ENCODE results near the gene ZMYND19.

Gene ZMYND19

DNA sequence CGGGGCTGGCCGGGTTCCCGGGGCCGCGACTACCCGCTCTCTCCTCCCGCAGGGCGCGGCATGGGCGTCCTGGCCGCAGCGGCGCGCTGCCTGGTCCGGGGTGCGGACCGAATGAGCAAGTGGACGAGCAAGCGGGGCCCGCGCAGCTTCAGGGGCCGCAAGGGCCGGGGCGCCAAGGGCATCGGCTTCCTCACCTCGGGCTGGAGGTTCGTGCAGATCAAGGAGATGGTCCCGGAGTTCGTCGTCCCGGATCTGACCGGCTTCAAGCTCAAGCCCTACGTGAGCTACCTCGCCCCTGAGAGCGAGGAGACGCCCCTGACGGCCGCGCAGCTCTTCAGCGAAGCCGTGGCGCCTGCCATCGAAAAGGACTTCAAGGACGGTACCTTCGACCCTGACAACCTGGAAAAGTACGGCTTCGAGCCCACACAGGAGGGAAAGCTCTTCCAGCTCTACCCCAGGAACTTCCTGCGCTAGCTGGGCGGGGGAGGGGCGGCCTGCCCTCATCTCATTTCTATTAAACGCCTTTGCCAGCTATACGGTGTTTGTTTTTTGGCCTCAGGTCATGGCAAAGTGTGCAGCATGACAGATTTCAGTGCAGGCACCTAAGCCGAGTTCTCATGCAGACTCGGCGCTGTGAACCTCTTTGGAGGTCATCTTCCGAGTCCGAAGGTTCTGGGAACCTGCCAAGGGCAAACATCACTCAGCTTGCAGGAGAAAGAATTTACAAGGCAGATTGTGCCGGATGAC lies 38.1 kb downstream of the ZMYND19 start (continued):
- TF ChIP-seq, protein P1, sequence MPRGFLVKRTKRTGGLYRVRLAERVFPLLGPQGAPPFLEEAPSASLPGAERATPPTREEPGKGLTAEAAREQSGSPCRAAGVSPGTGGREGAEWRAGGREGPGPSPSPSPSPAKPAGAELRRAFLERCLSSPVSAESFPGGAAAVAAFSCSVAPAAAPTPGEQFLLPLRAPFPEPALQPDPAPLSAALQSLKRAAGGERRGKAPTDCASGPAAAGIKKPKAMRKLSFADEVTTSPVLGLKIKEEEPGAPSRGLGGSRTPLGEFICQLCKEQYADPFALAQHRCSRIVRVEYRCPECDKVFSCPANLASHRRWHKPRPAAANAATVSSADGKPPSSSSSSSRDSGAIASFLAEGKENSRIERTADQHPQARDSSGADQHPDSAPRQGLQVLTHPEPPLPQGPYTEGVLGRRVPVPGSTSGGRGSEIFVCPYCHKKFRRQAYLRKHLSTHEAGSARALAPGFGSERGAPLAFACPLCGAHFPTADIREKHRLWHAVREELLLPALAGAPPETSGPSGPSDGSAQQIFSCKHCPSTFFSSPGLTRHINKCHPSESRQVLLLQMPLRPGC (tag by site-specific recombination; IDR thresholded peaks at IDR 0.05) = no peak
- TF ChIP-seq ZBTB7A (tag by site-specific recombination; IDR thresholded peaks at IDR 0.05; ENCODE audit: low read depth) (no peak; the same call in 1 of the 2 replicates), WT1 (tag by site-specific recombination; IDR thresholded peaks at IDR 0.05) (0 out of 2 replicates have a peak, but pooled peaks have one; percentile 21), ZBTB17 (tag by site-specific recombination; IDR thresholded peaks at IDR 0.05) (peak; percentile 52), ZNF626 (tag by site-specific recombination; IDR thresholded peaks at IDR 0.05) (no peak), ZNF629 (tag by site-specific recombination; IDR thresholded peaks at IDR 0.05) (no peak), SP2 (tag by site-specific recombination; IDR thresholded peaks at IDR 0.05) (no peak), ZNF660 (tag by site-specific recombination; IDR thresholded peaks at IDR 0.05) (no peak), ZNF76 (tag by site-specific recombination; IDR thresholded peaks at IDR 0.05; ENCODE audit: borderline replicate concordance, low read depth) (0 out of 2 replicates have a peak, but pooled peaks have one; percentile 17), ZIC2 (tag by site-specific recombination; IDR thresholded peaks at IDR 0.05) (no peak), ZBTB48 (tag by site-specific recombination; IDR thresholded peaks at IDR 0.05) (no peak), ZNF132 (tag by site-specific recombination; IDR thresholded peaks at IDR 0.05; ENCODE audit: borderline replicate concordance) (no peak), ZNF521 (tag by site-specific recombination; IDR thresholded peaks at IDR 0.05) (no peak), ZNF670 (tag by site-specific recombination; IDR thresholded peaks at IDR 0.05; ENCODE audit: low read depth) (no peak), GLI2 (tag by site-specific recombination; IDR thresholded peaks at IDR 0.05; ENCODE audit: borderline replicate concordance, low read depth) (no peak), SP7 (tag by site-specific recombination; IDR thresholded peaks at IDR 0.05) (no peak), ZNF571 (tag by site-specific recombination; IDR thresholded peaks at IDR 0.05) (no peak), ZNF473 (tag by site-specific recombination; IDR thresholded peaks at IDR 0.05) (no peak), ZNF529 (tag by site-specific recombination; IDR thresholded peaks at IDR 0.05; ENCODE audit: insufficient replicate concordance) (no peak), ZNF169 (tag by site-specific recombination; IDR thresholded peaks at IDR 0.05) (no peak), OSR2 (tag by site-specific recombination; IDR thresholded peaks at IDR 0.05) (no peak), GLIS2 (tag by site-specific recombination; IDR thresholded peaks at IDR 0.05) (peak; percentile 20), ZNF747 (tag by site-specific recombination; IDR thresholded peaks at IDR 0.05) (no peak), ZNF341 (tag by site-specific recombination; IDR thresholded peaks at IDR 0.05; ENCODE audit: low read depth) (peak; percentile 38; the same call in 1 of the 2 replicates), IKZF3 (tag by site-specific recombination; IDR thresholded peaks at IDR 0.05) (no peak), ZNF558 (tag by site-specific recombination; IDR thresholded peaks at IDR 0.05) (no peak), ZNF561 (tag by site-specific recombination; IDR thresholded peaks at IDR 0.05; ENCODE audit: borderline replicate concordance) (no peak), ZSCAN16 (tag by site-specific recombination; IDR thresholded peaks at IDR 0.05) (no peak), ZNF585B (tag by site-specific recombination; IDR thresholded peaks at IDR 0.05) (no peak), ZNF146 (tag by site-specific recombination; IDR thresholded peaks at IDR 0.05) (no peak), ZNF776 (tag by site-specific recombination; IDR thresholded peaks at IDR 0.05; ENCODE audit: borderline replicate concordance) (no peak)
- TF ChIP-seq, protein P2, sequence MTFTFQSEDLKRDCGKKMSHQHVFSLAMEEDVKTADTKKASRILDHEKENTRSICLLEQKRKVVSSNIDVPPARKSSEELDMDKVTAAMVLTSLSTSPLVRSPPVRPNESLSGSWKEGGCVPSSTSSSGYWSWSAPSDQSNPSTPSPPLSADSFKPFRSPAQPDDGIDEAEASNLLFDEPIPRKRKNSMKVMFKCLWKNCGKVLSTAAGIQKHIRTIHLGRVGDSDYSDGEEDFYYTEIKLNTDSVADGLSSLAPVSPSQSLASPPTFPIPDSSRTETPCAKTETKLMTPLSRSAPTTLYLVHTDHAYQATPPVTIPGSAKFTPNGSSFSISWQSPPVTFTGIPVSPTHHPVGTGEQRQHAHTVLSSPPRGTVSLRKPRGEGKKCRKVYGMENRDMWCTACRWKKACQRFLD (tag by site-specific recombination; IDR thresholded peaks at IDR 0.05) = no peak
- TF ChIP-seq, protein P3, sequence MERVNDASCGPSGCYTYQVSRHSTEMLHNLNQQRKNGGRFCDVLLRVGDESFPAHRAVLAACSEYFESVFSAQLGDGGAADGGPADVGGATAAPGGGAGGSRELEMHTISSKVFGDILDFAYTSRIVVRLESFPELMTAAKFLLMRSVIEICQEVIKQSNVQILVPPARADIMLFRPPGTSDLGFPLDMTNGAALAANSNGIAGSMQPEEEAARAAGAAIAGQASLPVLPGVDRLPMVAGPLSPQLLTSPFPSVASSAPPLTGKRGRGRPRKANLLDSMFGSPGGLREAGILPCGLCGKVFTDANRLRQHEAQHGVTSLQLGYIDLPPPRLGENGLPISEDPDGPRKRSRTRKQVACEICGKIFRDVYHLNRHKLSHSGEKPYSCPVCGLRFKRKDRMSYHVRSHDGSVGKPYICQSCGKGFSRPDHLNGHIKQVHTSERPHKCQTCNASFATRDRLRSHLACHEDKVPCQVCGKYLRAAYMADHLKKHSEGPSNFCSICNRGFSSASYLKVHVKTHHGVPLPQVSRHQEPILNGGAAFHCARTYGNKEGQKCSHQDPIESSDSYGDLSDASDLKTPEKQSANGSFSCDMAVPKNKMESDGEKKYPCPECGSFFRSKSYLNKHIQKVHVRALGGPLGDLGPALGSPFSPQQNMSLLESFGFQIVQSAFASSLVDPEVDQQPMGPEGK (tag by site-specific recombination; IDR thresholded peaks at IDR 0.05) = 0 out of 2 replicates have a peak, but pooled peaks have one; percentile 16
- TF ChIP-seq, protein P4, sequence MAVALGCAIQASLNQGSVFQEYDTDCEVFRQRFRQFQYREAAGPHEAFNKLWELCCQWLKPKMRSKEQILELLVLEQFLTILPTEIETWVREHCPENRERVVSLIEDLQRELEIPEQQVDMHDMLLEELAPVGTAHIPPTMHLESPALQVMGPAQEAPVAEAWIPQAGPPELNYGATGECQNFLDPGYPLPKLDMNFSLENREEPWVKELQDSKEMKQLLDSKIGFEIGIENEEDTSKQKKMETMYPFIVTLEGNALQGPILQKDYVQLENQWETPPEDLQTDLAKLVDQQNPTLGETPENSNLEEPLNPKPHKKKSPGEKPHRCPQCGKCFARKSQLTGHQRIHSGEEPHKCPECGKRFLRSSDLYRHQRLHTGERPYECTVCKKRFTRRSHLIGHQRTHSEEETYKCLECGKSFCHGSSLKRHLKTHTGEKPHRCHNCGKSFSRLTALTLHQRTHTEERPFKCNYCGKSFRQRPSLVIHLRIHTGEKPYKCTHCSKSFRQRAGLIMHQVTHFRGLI (tag by site-specific recombination; IDR thresholded peaks at IDR 0.05) = no peak
- TF ChIP-seq, protein P5, sequence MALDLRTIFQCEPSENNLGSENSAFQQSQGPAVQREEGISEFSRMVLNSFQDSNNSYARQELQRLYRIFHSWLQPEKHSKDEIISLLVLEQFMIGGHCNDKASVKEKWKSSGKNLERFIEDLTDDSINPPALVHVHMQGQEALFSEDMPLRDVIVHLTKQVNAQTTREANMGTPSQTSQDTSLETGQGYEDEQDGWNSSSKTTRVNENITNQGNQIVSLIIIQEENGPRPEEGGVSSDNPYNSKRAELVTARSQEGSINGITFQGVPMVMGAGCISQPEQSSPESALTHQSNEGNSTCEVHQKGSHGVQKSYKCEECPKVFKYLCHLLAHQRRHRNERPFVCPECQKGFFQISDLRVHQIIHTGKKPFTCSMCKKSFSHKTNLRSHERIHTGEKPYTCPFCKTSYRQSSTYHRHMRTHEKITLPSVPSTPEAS (tag by site-specific recombination; IDR thresholded peaks at IDR 0.05) = no peak

Data from HEK293 (cell line).